GM12872 (cell line): Measurements from ENCODE around the gene TNFAIP6.

Experiments used
- TF ChIP-seq, protein P1 (sequence below): IDR thresholded peaks from 3 replicates; pipeline ENCODE4 v1.5.1; 2011; ENCODE audit warnings: low read depth, mild to moderate bottlenecking, low read length, moderate library complexity; ENCODE audit not compliant: insufficient read depth

Gene TNFAIP6

DNA sequence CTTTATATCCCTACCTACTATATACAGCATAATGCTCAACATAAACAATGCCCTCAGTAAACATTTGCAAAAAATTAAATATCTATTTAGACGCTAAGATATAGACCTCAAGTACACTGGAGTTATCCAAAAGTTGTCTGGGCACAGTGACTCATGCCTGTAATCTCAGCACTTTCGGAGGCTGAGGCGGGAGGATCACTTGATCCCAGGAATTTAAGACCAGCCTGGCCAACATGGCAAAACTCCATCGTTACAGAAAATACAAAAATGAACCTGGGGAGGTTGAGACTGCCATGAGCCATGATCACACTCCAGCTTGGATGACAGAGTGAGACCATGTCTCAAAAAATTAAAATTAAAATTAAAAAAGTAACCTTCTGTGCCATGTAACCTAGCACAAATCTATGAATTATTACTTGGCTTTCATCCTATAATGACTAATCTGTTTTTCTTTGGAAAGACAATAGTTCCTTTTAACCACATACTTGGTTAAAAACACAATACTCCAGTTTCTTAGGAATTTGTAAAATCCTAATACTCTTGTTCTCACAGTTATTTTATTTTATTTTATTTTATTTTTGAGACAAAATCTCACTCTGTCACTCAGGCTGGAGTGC lies 6.7 kb upstream of the TNFAIP6 start:
- TF ChIP-seq, protein P1, sequence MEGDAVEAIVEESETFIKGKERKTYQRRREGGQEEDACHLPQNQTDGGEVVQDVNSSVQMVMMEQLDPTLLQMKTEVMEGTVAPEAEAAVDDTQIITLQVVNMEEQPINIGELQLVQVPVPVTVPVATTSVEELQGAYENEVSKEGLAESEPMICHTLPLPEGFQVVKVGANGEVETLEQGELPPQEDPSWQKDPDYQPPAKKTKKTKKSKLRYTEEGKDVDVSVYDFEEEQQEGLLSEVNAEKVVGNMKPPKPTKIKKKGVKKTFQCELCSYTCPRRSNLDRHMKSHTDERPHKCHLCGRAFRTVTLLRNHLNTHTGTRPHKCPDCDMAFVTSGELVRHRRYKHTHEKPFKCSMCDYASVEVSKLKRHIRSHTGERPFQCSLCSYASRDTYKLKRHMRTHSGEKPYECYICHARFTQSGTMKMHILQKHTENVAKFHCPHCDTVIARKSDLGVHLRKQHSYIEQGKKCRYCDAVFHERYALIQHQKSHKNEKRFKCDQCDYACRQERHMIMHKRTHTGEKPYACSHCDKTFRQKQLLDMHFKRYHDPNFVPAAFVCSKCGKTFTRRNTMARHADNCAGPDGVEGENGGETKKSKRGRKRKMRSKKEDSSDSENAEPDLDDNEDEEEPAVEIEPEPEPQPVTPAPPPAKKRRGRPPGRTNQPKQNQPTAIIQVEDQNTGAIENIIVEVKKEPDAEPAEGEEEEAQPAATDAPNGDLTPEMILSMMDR: no peak

DNA sequence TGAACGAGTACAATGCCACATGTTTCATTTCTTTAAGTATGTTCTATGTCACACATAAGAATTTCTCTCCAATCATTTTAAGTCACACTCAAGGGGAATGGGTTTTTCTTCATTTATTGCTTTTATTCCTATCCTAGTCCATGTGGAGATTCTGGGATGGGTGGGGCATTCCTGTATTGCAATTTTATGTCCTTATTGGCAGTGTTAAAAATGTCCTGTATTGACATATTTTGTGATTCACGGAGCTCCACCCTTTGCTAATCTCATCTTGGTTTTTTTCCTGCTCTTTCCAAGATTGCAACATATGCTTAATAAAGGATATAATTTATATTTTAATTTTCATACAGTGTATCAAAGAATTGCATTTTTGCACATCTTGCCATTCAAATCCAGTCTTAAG lies 3.4 kb upstream of the TNFAIP6 start:
- TF ChIP-seq, protein P1: no peak

DNA sequence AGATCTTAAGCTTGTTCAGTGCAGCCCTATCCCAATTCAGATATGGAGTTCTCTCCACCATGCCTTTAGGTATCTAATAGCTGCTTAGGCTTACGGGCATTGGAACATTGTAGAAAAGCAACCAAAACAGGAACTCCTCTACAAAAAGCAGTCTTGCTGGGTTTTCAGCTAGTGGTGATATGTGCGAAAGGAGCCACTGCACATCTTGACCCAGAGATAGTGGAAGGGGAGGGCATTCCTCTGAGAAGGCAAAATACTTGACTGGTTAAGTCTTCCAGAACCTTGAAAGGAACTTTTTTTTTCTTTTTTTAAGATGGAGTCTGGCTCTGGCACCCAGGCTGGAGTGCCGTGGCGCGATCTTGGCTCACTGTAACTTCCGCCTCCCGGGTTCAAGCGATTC lies 2.6 kb upstream of the TNFAIP6 start:
- TF ChIP-seq, protein P1: no peak

DNA sequence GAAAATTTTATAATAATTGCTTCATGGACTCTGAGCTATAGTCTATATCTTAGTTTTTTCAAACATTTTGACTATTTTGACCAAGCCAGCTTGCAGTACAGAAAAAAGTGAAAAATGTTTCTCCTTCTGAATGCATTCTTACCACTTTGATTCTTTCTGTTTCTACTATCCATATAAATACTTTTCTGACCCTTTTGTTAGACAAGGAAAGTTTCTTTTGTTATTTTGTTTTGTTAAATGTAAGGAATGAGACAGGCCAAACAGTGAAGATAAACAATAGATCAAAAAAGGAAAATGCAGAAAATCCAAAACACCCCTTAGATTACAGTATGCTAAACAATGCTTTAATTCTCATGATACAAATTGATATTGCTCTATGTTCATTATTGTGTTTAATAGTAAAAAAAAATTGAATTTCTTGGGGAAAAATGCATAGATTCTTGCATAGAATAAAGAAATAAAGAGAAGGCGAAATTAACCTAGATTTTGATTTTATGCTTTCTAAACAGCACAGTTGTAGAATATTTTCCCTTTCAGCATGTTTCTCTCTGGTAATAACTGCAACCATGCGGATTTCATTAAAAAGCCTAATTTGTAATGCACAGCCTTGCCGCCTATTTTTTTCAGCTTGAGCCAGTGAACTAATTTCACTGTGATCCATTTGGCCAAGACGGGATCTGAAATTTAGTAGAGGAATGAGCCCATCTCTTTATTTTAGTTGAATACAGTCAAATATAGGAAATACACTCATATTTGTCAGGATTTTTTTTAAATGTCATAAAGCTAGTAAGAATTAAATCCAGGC lies 976 bp downstream of the TNFAIP6 start:
- TF ChIP-seq, protein P1: no peak

DNA sequence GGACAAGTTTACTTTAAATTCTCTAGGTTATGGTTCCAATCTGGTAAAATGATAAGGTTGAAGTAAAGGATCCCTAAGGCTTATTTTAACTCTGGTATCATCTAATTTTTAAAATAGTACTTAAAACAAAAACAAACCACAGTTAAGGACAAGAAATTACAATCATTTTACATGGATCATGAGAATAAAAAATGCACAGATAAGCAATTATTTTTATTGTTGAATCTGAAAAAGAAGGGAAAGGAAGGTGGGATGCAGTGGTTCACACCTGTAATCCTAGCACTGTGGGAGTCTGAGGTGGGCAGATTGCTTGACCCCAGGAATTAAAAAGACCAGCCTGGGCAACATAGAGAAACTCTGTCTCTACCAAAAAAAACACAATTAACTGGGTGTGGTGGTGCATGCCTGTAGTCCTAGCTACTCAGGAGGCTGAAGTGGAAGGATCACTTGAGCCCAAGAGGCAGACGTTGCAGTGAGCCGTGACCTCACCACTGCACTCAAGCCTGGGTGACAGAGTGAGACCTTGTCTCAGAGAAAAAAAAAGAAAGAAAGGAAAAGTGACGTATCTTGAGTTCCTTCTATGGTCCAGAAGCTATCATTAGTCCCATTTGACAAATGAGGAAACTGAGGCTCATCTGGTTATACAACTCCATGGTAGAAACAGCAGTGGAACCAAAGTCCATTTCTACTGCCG lies 2.5 kb downstream of the TNFAIP6 start:
- TF ChIP-seq, protein P1: no peak

DNA sequence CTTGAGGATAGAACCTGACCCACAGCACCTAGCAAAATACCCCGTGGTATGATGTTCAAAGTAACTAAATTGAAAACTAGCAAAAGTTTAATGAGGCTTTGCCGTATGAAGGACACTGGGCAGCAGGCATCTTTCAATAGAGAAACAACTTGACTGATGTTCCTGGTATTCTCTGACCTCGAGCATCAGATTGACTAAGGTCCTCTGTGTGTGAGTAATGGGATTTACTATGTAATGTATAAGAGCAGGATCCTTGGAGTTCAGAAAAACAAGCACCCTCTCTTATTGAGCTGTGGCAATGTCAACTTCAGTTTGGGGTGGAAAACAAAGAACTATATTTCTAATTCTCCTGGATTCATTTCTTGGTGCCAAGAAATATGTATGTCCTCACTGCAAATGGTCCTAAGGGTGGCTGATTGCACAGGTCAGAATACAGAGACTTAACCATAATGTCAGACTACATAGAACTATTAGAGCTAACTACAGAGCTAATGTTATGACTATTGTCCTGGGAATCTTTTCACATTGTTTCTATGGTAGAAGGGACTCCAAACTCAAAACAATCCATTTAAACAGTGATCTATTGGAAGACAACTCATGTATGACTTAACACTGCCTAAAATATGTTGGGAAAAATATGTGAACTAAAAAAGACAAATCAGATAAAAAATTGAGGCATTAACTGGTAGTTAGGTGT lies 4.4 kb downstream of the TNFAIP6 start:
- TF ChIP-seq, protein P1: no peak

DNA sequence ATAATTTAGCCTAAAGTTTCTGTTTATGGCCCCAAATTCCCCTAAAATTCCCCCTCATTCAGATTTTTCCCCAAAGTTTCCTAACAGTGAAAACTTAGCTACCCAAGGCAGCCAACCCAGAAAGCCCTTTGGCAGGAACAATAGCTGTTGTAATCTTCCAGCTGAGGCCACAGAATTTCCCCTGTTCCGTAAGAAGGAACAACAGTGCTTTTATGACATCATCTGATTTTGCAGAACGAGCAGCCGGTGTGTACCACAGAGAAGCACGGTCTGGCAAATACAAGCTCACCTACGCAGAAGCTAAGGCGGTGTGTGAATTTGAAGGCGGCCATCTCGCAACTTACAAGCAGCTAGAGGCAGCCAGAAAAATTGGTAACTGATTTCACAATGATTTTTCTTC lies 6.3 kb downstream of the TNFAIP6 start:
- TF ChIP-seq, protein P1: no peak
